Measurements from ENCODE around the gene IFITM1. TPM values are rescaled to one million over a fixed set of nuclear protein-coding genes. Genes with fewer than 3 reads are reported as not detected.
"Not testable (repeated sequence)": the region's sequence is repeated elsewhere in the genome, so short reads cannot be mapped to it uniquely, and the experiment has no call there.

The IFITM1 gene
- total RNA-seq, 1 donor from 2014 or later: 83.1 TPM

GRCh38 chr11:304061-304506 is 9.8 kb upstream of the IFITM1 start:
- peak; percentile 42 for DNase-seq
- no peak for ATAC-seq (ENCODE audit: poor library complexity)
- intact Hi-C loops (cut with DNase I): loop anchor here (5.0 kb wide), 1 partner anchor 58 kb away; no protein-coding TSS in a partner anchor

- peak; percentile 76 for DNase-seq
- ATAC-seq (ENCODE audit: poor library complexity): peak; percentile 23
- intact Hi-C loops (cut with DNase I): loop anchor here (5.0 kb wide), 1 partner anchor 57 kb away; no protein-coding TSS in a partner anchor
Measured at GRCh38 chr11:304915-305843, 8.7 kb upstream of the IFITM1 start.

- intact Hi-C loops (cut with DNase I): no loop called here
- ATAC-seq (ENCODE audit: poor library complexity): no peak
- peak; percentile 5 for DNase-seq
Measured at GRCh38 chr11:305844-306211, 8.0 kb upstream of the IFITM1 start.

- peak; percentile 39 for DNase-seq
- no peak for ATAC-seq (ENCODE audit: poor library complexity)
- intact Hi-C loops (cut with DNase I): no loop called here
Measured at GRCh38 chr11:306645-307371, 7.0 kb upstream of the IFITM1 start.

GRCh38 chr11:307766-308708 is 5.8 kb upstream of the IFITM1 start, which contains the start of gene IFITM2:
Gene IFITM2 (plus strand): TSS chr11:307816. CDS start chr11:308193, 377 bp downstream.
- ATAC-seq (ENCODE audit: poor library complexity): peak; percentile 61
- intact Hi-C loops (cut with DNase I): not testable (repeated sequence)
- peak; percentile 86 for DNase-seq

GRCh38 chr11:308740-309665 is 4.8 kb upstream of the IFITM1 start:
- intact Hi-C loops (cut with DNase I); ATAC-seq (ENCODE audit: poor library complexity): not testable (repeated sequence)
- DNase-seq: peak; percentile 48

- intact Hi-C loops (cut with DNase I): not testable (repeated sequence)
- DNase-seq (peak; percentile 40), ATAC-seq (ENCODE audit: poor library complexity) (peak; percentile 6)
Measured at GRCh38 chr11:309979-310572, 3.8 kb upstream of the IFITM1 start.

- ATAC-seq (ENCODE audit: poor library complexity) (peak; percentile 74), DNase-seq (peak; percentile 47)
- intact Hi-C loops (cut with DNase I): not testable (repeated sequence)
Measured at GRCh38 chr11:311013-311748, 2.7 kb upstream of the IFITM1 start.

- ATAC-seq (ENCODE audit: poor library complexity) (no peak), DNase-seq (peak; percentile 40)
- intact Hi-C loops (cut with DNase I): no loop called here
Measured at GRCh38 chr11:312092-312816, 1.6 kb upstream of the IFITM1 start.

- peak; percentile 45 for DNase-seq
- intact Hi-C loops (cut with DNase I): no loop called here
Measured at GRCh38 chr11:313304-313786, 495 bp upstream of the IFITM1 start.

GRCh38 chr11:314554-314875 is 675 bp downstream of the IFITM1 start:
- DNase-seq; intact Hi-C loops (cut with DNase I); ATAC-seq (ENCODE audit: poor library complexity): not testable (repeated sequence)

More at GRCh38 chr11:313304-313786, 495 bp upstream of the IFITM1 start:
- ATAC-seq (ENCODE audit: poor library complexity): no peak

- peak; percentile 22 for DNase-seq
- ATAC-seq (ENCODE audit: poor library complexity): no peak
- intact Hi-C loops (cut with DNase I): no loop called here
Measured at GRCh38 chr11:315051-315481, 1.2 kb downstream of the IFITM1 start.

- DNase-seq: peak; percentile 40
- intact Hi-C loops (cut with DNase I): no loop called here
- ATAC-seq (ENCODE audit: poor library complexity): no peak
Measured at GRCh38 chr11:315516-315994, 1.7 kb downstream of the IFITM1 start.

- peak; percentile 54 for DNase-seq
- no peak for ATAC-seq (ENCODE audit: poor library complexity)
- intact Hi-C loops (cut with DNase I): no loop called here
Measured at GRCh38 chr11:316031-316701, 2.3 kb downstream of the IFITM1 start.

- intact Hi-C loops (cut with DNase I): no loop called here
- DNase-seq: peak; percentile 32
- ATAC-seq (ENCODE audit: poor library complexity): no peak
Measured at GRCh38 chr11:316891-317301, 3.1 kb downstream of the IFITM1 start.

Measured in Right ventricle myocardium superior (tissue), 1 donor.